HepG2 (cell line): ENCODE results near the gene PANK2. TPM values are rescaled to one million over a fixed set of nuclear protein-coding genes. Genes with fewer than 3 reads are reported as not detected.

Experiments used
- ATAC-seq: fragments of 200-7000 bp; cut with Tn5 transposase; 3 replicates; pipeline ENCODE4 v1.9.1; 2020; ENCODE audit warnings: mild to moderate bottlenecking, moderate library complexity
- BruUV-seq: library from RNA; stranded (reverse); fragments of 400-500 nt; replicated peaks from 2 replicates; lab custom pipeline; 2021; lab: Mats Ljungman, UMichigan
- CTCF ChIA-PET: fragments of 300-600 bp; formaldehyde crosslinking; extraction: SDS; loops from one replicate; lab custom pipeline; 2021; ENCODE audit warnings: low total read pairs, inconsistent platforms, low intra/inter-chr PET ratio; lab: Yijun Ruan, JAX
- POLR2A ChIA-PET: fragments of 350-600 bp; sonication (Branson Sonifier 250); formaldehyde crosslinking; loops from one replicate; lab custom pipeline; 2020; ENCODE audit warnings: antibody characterized with exemption, inconsistent platforms; lab: Yijun Ruan, JAX
- DNase-seq: peaks from one replicate; pipeline ENCODE4 v3.0.0-alpha.2; 2015; ENCODE audit warnings: low spot score
- FAIRE-seq: peaks from 3 replicates; lab custom pipeline; 2011; peaks lifted over from hg19 to GRCh38; lab: Jason Lieb, UNC
- H2AFZ ChIP-seq: one replicate; pipeline ENCODE4 v1.6.1; 2011; ENCODE audit warnings: low read length, inconsistent platforms
- H3K27ac ChIP-seq: fragments of 300-600 bp; 3 replicates; pipeline ENCODE4 v1.8.0; 2011; ENCODE audit warnings: mixed run types, mild to moderate bottlenecking, mixed read lengths, low read length, inconsistent platforms; ENCODE audit not compliant: insufficient read depth; ENCODE audit errors: extremely low read length
- H3K27me3 ChIP-seq, 2 experiments: fragments of 200-600 bp in 1 of 2; 2 replicates in 1 of 2; 3 replicates in 1 of 2; pipeline versions ENCODE4 v1.6.0 to v1.8.0; 2011; ENCODE audit warnings: low read length in 2 of 2, mild to moderate bottlenecking in 2 of 2, moderate library complexity in 2 of 2, inconsistent platforms in 1 of 2; ENCODE audit not compliant: insufficient read depth in 2 of 2, control insufficient read depth in 1 of 2
- H3K36me3 ChIP-seq, 2 experiments: fragments of 200-600 bp in 1 of 2; replicated peaks in 1 of 2; 2 replicates in 1 of 2; 3 replicates in 1 of 2; pipeline versions ENCODE4 v1.5.1 to v1.8.0; 2011; ENCODE audit warnings: low read length in 2 of 2, inconsistent platforms in 1 of 2; ENCODE audit not compliant: insufficient read depth in 2 of 2, control insufficient read depth in 1 of 2
- H3K4me1 ChIP-seq: 2 replicates; pipeline ENCODE4 v1.5.1; 2012; ENCODE audit warnings: low read length, inconsistent platforms; ENCODE audit not compliant: insufficient read depth
- H3K4me2 ChIP-seq: 2 replicates; pipeline ENCODE4 v1.6.0; 2011; ENCODE audit warnings: low read depth, low read length, inconsistent platforms
- H3K4me3 ChIP-seq, 3 experiments: fragments of 200-600 bp in 1 of 3; sonication (generic), shearing (Covaris generic) in 1 of 3; replicated peaks in 1 of 3; 2 replicates each; pipeline ENCODE4 v1.5.1; 2011 to 2016; ENCODE audit warnings: low read length in 3 of 3, inconsistent platforms in 2 of 3, low read depth in 2 of 3, mild to moderate bottlenecking in 2 of 3, control low read depth in 1 of 3, mixed read lengths in 1 of 3; ENCODE audit not compliant: insufficient read depth in 1 of 3
- H3K79me2 ChIP-seq: one replicate; pipeline ENCODE4 v1.6.1; 2011; ENCODE audit warnings: low read length, inconsistent platforms; ENCODE audit not compliant: insufficient read depth
- H3K9ac ChIP-seq: 2 replicates; pipeline ENCODE4 v1.6.0; 2011; ENCODE audit warnings: mild to moderate bottlenecking, low read depth, low read length, inconsistent platforms; ENCODE audit not compliant: insufficient read depth
- H3K9me3 ChIP-seq: 2 replicates; pipeline ENCODE4 v1.5.1; 2012; ENCODE audit warnings: mild to moderate bottlenecking, low read length
- H4K20me1 ChIP-seq: 2 replicates; pipeline ENCODE4 v1.6.0; 2011; ENCODE audit warnings: inconsistent platforms, mild to moderate bottlenecking, low read length, moderate library complexity; ENCODE audit not compliant: insufficient read depth
- ATAD3A ChIP-seq: sonication (generic); formaldehyde crosslinking; IDR thresholded peaks from 2 replicates; pipeline ENCODE4 v1.4.0; 2020; ENCODE audit warnings: missing genetic modification reagents
- CEBPB ChIP-seq: IDR thresholded peaks from 2 replicates; pipeline ENCODE4 v1.6.1; 2011; ENCODE audit warnings: low read depth, low read length, improper control_type of control experiment, borderline replicate concordance
- ESRRA ChIP-seq: sonication (generic); formaldehyde crosslinking; IDR thresholded peaks from 2 replicates; pipeline ENCODE4 v1.5.1; 2020; ENCODE audit warnings: mild to moderate bottlenecking, low read depth, missing genetic modification reagents
- GTF3A ChIP-seq: sonication (generic); formaldehyde crosslinking; conservative IDR thresholded peaks from 2 replicates; pipeline ENCODE4 v1.4.0; 2020; ENCODE audit warnings: mild to moderate bottlenecking, missing genetic modification reagents
- HMGXB3 ChIP-seq: sonication (generic); formaldehyde crosslinking; IDR thresholded peaks from 2 replicates; pipeline ENCODE4 v1.4.0; 2020; ENCODE audit warnings: missing genetic modification reagents, borderline replicate concordance
- MED8 ChIP-seq: sonication (generic); formaldehyde crosslinking; IDR thresholded peaks from 2 replicates; pipeline ENCODE4 v1.8.1; 2023; ENCODE audit warnings: mild to moderate bottlenecking, missing genetic modification reagents; ENCODE audit not compliant: insufficient replicate concordance
- MIER3 ChIP-seq: IDR thresholded peaks from 2 replicates; pipeline ENCODE4 v1.6.1; 2016; ENCODE audit warnings: missing compliant biosample characterization, borderline replicate concordance
- MLLT10 ChIP-seq: sonication (generic); formaldehyde crosslinking; IDR thresholded peaks from 2 replicates; pipeline ENCODE4 v1.4.0; 2020; ENCODE audit warnings: missing genetic modification reagents
- MXD4 ChIP-seq: IDR thresholded peaks from 2 replicates; pipeline ENCODE4 v1.6.1; 2016; ENCODE audit warnings: mild to moderate bottlenecking, missing biosample characterization, missing genetic modification reagents
- POLR2AphosphoS2 ChIP-seq: IDR thresholded peaks from 2 replicates; pipeline ENCODE4 v1.6.1; 2011; ENCODE audit warnings: low read depth, low read length, improper control_type of control experiment
- SMARCC2 ChIP-seq: fragments of 450-650 bp; IDR thresholded peaks from 2 replicates; pipeline ENCODE4 v1.6.1; 2017; ENCODE audit warnings: antibody characterized with exemption, mild to moderate bottlenecking
- YY1 ChIP-seq: IDR thresholded peaks from 2 replicates; pipeline ENCODE4 v1.6.1; 2011; ENCODE audit warnings: low read length, low read depth, moderate library complexity, mild to moderate bottlenecking; ENCODE audit not compliant: insufficient read depth, insufficient replicate concordance
- ZMYM4 ChIP-seq: sonication (generic); formaldehyde crosslinking; IDR thresholded peaks from 2 replicates; pipeline ENCODE4 v1.8.1; 2023; ENCODE audit warnings: mild to moderate bottlenecking, missing genetic modification reagents
- ZNF550 ChIP-seq: sonication (generic); formaldehyde crosslinking; IDR thresholded peaks from 2 replicates; pipeline ENCODE4 v1.4.0; 2020; ENCODE audit warnings: mild to moderate bottlenecking, missing genetic modification reagents, borderline replicate concordance
- ZNF660 ChIP-seq: sonication (generic); formaldehyde crosslinking; IDR thresholded peaks from 2 replicates; pipeline ENCODE4 v1.5.1; 2020; ENCODE audit warnings: mild to moderate bottlenecking, low read depth, missing genetic modification reagents, borderline replicate concordance
- ZNF775 ChIP-seq: sonication (generic); formaldehyde crosslinking; IDR thresholded peaks from 2 replicates; pipeline ENCODE4 v1.4.0; 2020; ENCODE audit warnings: missing genetic modification reagents, mild to moderate bottlenecking, moderate library complexity, borderline replicate concordance
- ZNF792 ChIP-seq: IDR thresholded peaks from 2 replicates; pipeline ENCODE4 v1.6.1; 2016
- ZSCAN12 ChIP-seq: sonication (generic); formaldehyde crosslinking; IDR thresholded peaks from 2 replicates; pipeline ENCODE4 v1.9.0; 2021; ENCODE audit warnings: mild to moderate bottlenecking, missing genetic modification reagents
- WGBS: methylation state at CpG from one replicate; pipeline ENCODE4 v1.1.6; 2017; ENCODE audit warnings: low lambda C conversion rate; 5-methylcytosine and 5-hydroxymethylcytosine counted together
- in situ Hi-C: cut with HindIII; loops from 2 replicates; pipeline ENCODE4 v1.10.0; 2017; ENCODE audit warnings: low pct_unique_long_range_greater_than_20kb; ENCODE audit not compliant: extremely low pct_ligation_motif_present
- intact Hi-C: fragments of 100-400 bp; cut with micrococcal nuclease; formaldehyde crosslinking; loops from one replicate; pipeline ENCODE4 v1.10.0; 2022; ENCODE audit not compliant: unreplicated experiment
- polyA plus RNA-seq, 8 experiments: library from polyadenylated mRNA; depleted of rRNA in 3 of 8; stranded (reverse) in 7 of 8; unstranded in 1 of 8; fragments of >200 nt; fragmentation: Illumina TruSeq in 4 of 8; extraction: Trizol in 4 of 8; gene quantifications; 2 replicates each; pipeline versions ENCODE4 v1.2.1 to v1.2.3, GENCODE V29; 2011 to 2016; ENCODE audit warnings: low read depth in 4 of 8, missing spikeins in 1 of 8, mixed read lengths in 1 of 8; ENCODE audit not compliant: insufficient read depth in 1 of 8
- total RNA-seq, 5 experiments: library from RNA; depleted of rRNA; stranded (reverse); fragments of >200 nt; fragmentation: Illumina TruSeq; extraction: Trizol; gene quantifications; 2 replicates each; pipeline ENCODE4 v1.2.3, GENCODE V29; 2016; ENCODE audit warnings: low read depth in 1 of 5
- TF ChIP-seq, protein P1 (sequence below): sonication (generic); formaldehyde crosslinking; IDR thresholded peaks from 2 replicates; pipeline ENCODE4 v1.4.0; 2020; ENCODE audit warnings: mild to moderate bottlenecking, missing genetic modification reagents

PANK2 gene
- total and polyA plus RNA-seq, 2 of the 13 experiments (the other 11 are each of a cell fraction or from before 2014, with no cell fraction given): 39.2 to 123 TPM

DNA sequence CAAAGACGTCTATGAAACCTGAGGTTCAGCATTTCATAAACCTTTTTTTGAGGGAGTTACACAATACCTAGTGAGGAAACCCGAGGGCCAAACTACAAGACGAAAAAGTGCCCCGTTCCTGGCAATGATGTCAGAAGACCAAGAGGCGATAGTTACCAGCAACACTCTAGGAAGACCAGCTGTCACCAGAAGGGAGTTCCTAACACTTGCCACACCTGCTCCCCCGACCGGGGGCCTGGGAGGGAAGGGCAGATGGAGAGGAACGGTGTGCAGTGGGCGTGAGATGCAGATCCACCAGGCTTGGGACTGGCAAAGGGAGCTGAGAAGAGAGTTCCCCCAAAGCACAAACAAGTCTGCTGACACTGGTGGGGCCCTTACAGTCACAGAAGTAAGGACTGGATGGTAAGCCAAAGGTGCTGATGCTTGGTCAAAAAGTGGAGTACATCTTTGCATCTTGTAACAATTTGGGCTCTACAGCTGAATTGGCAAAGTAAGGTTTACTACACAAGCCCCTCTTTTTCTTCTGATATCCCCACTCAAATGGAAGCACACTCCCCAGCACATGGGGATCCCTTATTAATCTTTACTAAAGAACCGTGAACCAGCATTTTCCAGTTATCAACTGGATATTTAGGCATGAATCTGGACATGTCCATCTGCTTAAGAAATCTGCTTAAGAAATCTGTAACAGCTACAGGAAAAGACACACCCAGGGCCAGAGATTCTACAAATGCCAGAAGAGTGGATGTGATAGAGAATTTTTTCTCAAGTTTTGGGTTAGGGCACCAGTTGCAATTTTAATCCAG lies 38.5 kb downstream of the PANK2 start (continued):
- TF ChIP-seq ATAD3A (CRISPR knock-in tag) (no peak), SMARCC2 (no peak), ZNF792 (CRISPR knock-in tag) (no peak), POLR2AphosphoS2 (peak; percentile 15; the same call in 1 of the 2 replicates), YY1 (peak; percentile 21), ESRRA (no peak), ZNF775 (CRISPR knock-in tag) (no peak)
- TF ChIP-seq, protein P1, sequence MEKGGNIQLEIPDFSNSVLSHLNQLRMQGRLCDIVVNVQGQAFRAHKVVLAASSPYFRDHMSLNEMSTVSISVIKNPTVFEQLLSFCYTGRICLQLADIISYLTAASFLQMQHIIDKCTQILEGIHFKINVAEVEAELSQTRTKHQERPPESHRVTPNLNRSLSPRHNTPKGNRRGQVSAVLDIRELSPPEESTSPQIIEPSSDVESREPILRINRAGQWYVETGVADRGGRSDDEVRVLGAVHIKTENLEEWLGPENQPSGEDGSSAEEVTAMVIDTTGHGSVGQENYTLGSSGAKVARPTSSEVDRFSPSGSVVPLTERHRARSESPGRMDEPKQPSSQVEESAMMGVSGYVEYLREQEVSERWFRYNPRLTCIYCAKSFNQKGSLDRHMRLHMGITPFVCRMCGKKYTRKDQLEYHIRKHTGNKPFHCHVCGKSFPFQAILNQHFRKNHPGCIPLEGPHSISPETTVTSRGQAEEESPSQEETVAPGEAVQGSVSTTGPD (CRISPR knock-in tag): no peak
- TF ChIP-seq, all 625 proteins: peak for 27

DNA sequence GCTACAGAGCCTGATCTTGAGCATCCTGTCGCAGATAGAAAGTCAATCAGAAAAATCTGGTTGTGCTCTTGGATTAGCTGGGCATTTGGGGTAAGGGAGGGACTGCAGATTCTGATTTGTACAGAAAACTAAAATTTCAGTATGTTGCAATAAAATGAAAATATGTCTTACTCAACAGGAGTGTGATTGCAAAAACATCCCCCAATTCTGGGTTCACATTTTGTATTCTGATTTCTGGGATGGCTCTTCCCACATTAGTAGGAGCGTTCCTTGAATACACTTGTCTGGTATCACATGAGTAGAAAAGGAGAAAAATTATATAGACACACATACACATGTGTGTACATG lies 40.5 kb downstream of the PANK2 start:
- DNase-seq (no peak), ATAC-seq (no peak), FAIRE-seq (no peak)
- Histone ChIP-seq H4K20me1 (peaks cover 15% of the 10 kb centered on the region; the same call in 1 of the 2 replicates), H3K4me3 (no peak overlapping the region), H3K27ac (no peak overlapping the region), H3K4me1 (peaks cover 37% of the 10 kb centered on the region), H3K36me3 (peaks cover 4% of the 10 kb centered on the region in 2 experiments; a peak in 4 of 5 replicates), H3K27me3 (no peaks in the 10 kb centered on the region), H2AFZ (no peak overlapping the region), H3K79me2 (no peaks in the 10 kb centered on the region), H3K9ac (no peak overlapping the region), H3K4me2 (no peak overlapping the region), H3K9me3 (no peaks in the 10 kb centered on the region)
- in situ Hi-C loops (no loop called here), intact Hi-C loops (no loop called here)
- ChIA-PET CTCF (no interaction called here), POLR2A (interaction anchor here (0.5 to 1.1 kb wide), 2 partner anchors 17 to 83 kb away, joined by 3 read pairs; partner anchors contain the start of gene MAVS)
- 94% methylated on average over 2 of the region's 2 CpGs for WGBS
- BruUV-seq: no TSS peak
- TF ChIP-seq MXD4 (CRISPR knock-in tag) (no peak), ZNF550 (no peak), MLLT10 (CRISPR knock-in tag) (no peak), MIER3 (CRISPR knock-in tag) (no peak), CEBPB (peak; percentile 69; the same call in 1 of the 2 replicates), ZNF660 (no peak), GTF3A (CRISPR knock-in tag) (no peak), MED8 (CRISPR knock-in tag) (no peak), HMGXB3 (CRISPR knock-in tag) (no peak), ZMYM4 (CRISPR knock-in tag) (no peak), ZSCAN12 (CRISPR knock-in tag) (no peak)
